Neural progenitor cell (in vitro differentiated cells): Measurements from ENCODE around the gene SLC4A9.

ENCODE experiments used
- EZH2 ChIP-seq: fragments of 200-600 bp; sonication (generic); IDR thresholded peaks from 2 replicates; pipeline ENCODE4 v1.6.1; 2017; ENCODE audit warnings: antibody characterized with exemption, mild to moderate bottlenecking, moderate library complexity
- TF ChIP-seq, protein P1 (sequence below): fragments of 200-600 bp; sonication (generic); IDR thresholded peaks from 2 replicates; pipeline ENCODE4 v1.5.1; 2017; ENCODE audit warnings: antibody characterized with exemption, mild to moderate bottlenecking

DNA sequence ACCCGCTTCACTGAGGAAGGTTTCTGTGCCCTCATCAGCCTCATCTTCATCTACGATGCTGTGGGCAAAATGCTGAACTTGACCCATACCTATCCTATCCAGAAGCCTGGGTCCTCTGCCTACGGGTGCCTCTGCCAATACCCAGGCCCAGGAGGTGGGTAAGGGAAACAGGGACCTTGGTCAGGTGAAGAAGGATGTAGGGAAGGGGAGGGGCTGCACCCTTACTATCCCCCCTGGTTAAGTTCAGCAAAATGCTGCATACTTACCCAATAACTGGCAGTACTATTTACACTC is 4.4 kb downstream of the SLC4A9 start:
- TF ChIP-seq, protein P1, sequence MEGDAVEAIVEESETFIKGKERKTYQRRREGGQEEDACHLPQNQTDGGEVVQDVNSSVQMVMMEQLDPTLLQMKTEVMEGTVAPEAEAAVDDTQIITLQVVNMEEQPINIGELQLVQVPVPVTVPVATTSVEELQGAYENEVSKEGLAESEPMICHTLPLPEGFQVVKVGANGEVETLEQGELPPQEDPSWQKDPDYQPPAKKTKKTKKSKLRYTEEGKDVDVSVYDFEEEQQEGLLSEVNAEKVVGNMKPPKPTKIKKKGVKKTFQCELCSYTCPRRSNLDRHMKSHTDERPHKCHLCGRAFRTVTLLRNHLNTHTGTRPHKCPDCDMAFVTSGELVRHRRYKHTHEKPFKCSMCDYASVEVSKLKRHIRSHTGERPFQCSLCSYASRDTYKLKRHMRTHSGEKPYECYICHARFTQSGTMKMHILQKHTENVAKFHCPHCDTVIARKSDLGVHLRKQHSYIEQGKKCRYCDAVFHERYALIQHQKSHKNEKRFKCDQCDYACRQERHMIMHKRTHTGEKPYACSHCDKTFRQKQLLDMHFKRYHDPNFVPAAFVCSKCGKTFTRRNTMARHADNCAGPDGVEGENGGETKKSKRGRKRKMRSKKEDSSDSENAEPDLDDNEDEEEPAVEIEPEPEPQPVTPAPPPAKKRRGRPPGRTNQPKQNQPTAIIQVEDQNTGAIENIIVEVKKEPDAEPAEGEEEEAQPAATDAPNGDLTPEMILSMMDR = no peak
- TF ChIP-seq EZH2 = no peak
